Keratinocyte (primary cell): Measurements from ENCODE around the gene ZNF438. TPM values are rescaled to one million over a fixed set of nuclear protein-coding genes. Genes with fewer than 3 reads are reported as not detected.

Experiments used
- DNase-seq: peaks from one replicate; pipeline ENCODE4 v3.0.0-alpha.2; 2011; ENCODE audit warnings: low read depth, missing footprints, low spot score
- FAIRE-seq: peaks from 2 replicates; lab custom pipeline; 2011; peaks lifted over from hg19 to GRCh38; lab: Jason Lieb, UNC
- H2AFZ ChIP-seq: 2 replicates; pipeline ENCODE4 v1.6.0; 2012; ENCODE audit warnings: low read length, control low read depth, inconsistent platforms; ENCODE audit not compliant: control insufficient read depth
- H3K27ac ChIP-seq: 2 replicates; pipeline ENCODE4 v1.5.1; 2011; ENCODE audit warnings: low read length; ENCODE audit not compliant: control insufficient read depth, insufficient read depth
- H3K27me3 ChIP-seq: 3 replicates; pipeline ENCODE4 v1.6.0; 2011; ENCODE audit warnings: low read length; ENCODE audit not compliant: control insufficient read depth, insufficient read depth; ENCODE audit errors: extremely low read depth
- H3K36me3 ChIP-seq, 2 experiments: 2 replicates in 1 of 2; 3 replicates in 1 of 2; pipeline ENCODE4 v1.5.1; 2011; ENCODE audit warnings: low read length in 2 of 2, mild to moderate bottlenecking in 1 of 2; ENCODE audit not compliant: control insufficient read depth in 2 of 2, insufficient read depth in 2 of 2; ENCODE audit errors: extremely low read depth in 1 of 2
- H3K4me1 ChIP-seq: 3 replicates; pipeline ENCODE4 v1.5.1; 2011; ENCODE audit warnings: low read length; ENCODE audit not compliant: control insufficient read depth, insufficient read depth; ENCODE audit errors: extremely low read depth
- H3K4me2 ChIP-seq: 3 replicates; pipeline ENCODE4 v1.6.0; 2011; ENCODE audit warnings: low read depth, low read length; ENCODE audit not compliant: control insufficient read depth, insufficient read depth; ENCODE audit errors: extremely low read depth
- H3K4me3 ChIP-seq, 3 experiments: fragments of 200-600 bp in 1 of 3; sonication (generic) in 1 of 3; 2 replicates in 2 of 3; 3 replicates in 1 of 3; pipeline ENCODE4 v1.5.1; 2011 to 2016; ENCODE audit warnings: low read length in 3 of 3, mild to moderate bottlenecking in 3 of 3, control low read depth in 2 of 3, inconsistent platforms in 1 of 3, low read depth in 1 of 3, mixed read lengths in 1 of 3, mixed run types in 1 of 3, moderate library complexity in 1 of 3; ENCODE audit not compliant: control insufficient read depth in 2 of 3, insufficient read depth in 2 of 3; ENCODE audit errors: extremely low read depth in 1 of 3
- H3K79me2 ChIP-seq: 2 replicates; pipeline ENCODE4 v1.6.0; 2012; ENCODE audit warnings: low read length; ENCODE audit not compliant: control insufficient read depth, insufficient read depth
- H3K9ac ChIP-seq: 3 replicates; pipeline ENCODE4 v1.6.0; 2011; ENCODE audit warnings: low read length; ENCODE audit not compliant: control insufficient read depth, insufficient read depth; ENCODE audit errors: extremely low read depth
- H3K9me1 ChIP-seq: 3 replicates; pipeline ENCODE4 v1.6.0; 2011; ENCODE audit warnings: low read length; ENCODE audit not compliant: control insufficient read depth, insufficient read depth; ENCODE audit errors: extremely low read depth
- H3K9me3 ChIP-seq: 2 replicates; pipeline ENCODE4 v1.5.1; 2012; ENCODE audit warnings: low read depth, low read length; ENCODE audit not compliant: control insufficient read depth
- H4K20me1 ChIP-seq: 3 replicates; pipeline ENCODE4 v1.6.0; 2011; ENCODE audit warnings: low read length; ENCODE audit not compliant: control insufficient read depth, insufficient read depth; ENCODE audit errors: extremely low read depth
- CTCF ChIP-seq, 3 experiments: IDR thresholded peaks in 1 of 3; conservative IDR thresholded peaks in 1 of 3; optimal IDR thresholded peaks in 1 of 3; 2 replicates in 2 of 3; 3 replicates in 1 of 3; pipeline versions ENCODE3 to v1.5.1; 2011; ENCODE audit warnings: low read length in 3 of 3, mild to moderate bottlenecking in 3 of 3, moderate library complexity in 2 of 3, control low read depth in 1 of 3, inconsistent platforms in 1 of 3; ENCODE audit not compliant: insufficient read depth in 2 of 3; ENCODE audit errors: extremely low read depth in 1 of 3
- EZH2 ChIP-seq: IDR thresholded peaks from one replicate; pipeline ENCODE4 v1.6.1; 2012; ENCODE audit warnings: inconsistent platforms, mild to moderate bottlenecking, low read length, moderate library complexity
- dilution Hi-C: fragments of 300-500 bp; cut with MboI; formaldehyde crosslinking; loops from one replicate; pipeline ENCODE4 v1.7.0; 2020; ENCODE audit warnings: low sequenced_read_pairs; ENCODE audit not compliant: extremely low pct_ligation_motif_present
- polyA plus RNA-seq, 5 experiments: library from polyadenylated mRNA; depleted of rRNA in 3 of 5; stranded (reverse) in 3 of 5; stranded (forward) in 1 of 5; unstranded in 1 of 5; fragments of >200 nt; gene quantifications; 1 replicate in 1 of 5; 2 replicates in 3 of 5; 3 replicates in 1 of 5; pipeline versions ENCODE4 v1.2.1 to v1.2.3, GENCODE V29; 2011 to 2012; ENCODE audit warnings: missing spikeins in 2 of 5, low read depth in 1 of 5, low replicate concordance in 1 of 5

The ZNF438 gene
- polyA plus RNA-seq, 1 donor (not counting 4 experiments of a cell fraction or from before 2014, with no cell fraction given): 2.8 TPM

GRCh38 chr10:31004611-31005193 lies 27.0 kb downstream of the ZNF438 start:
- Histone ChIP-seq H3K9me3 (no peaks in the 10 kb centered on the region), H3K27me3 (no peaks in the 10 kb centered on the region), H4K20me1 (no peaks in the 10 kb centered on the region), H3K4me3 (peak overlapping the region in 1 of 3 experiments; percentile 7), H3K27ac (peak overlapping the region; percentile 40), H3K4me2 (peak overlapping the region; percentile 37), H3K4me1 (peaks cover 16% of the 10 kb centered on the region), H3K79me2 (no peaks in the 10 kb centered on the region), H3K9ac (no peak overlapping the region), H2AFZ (peak overlapping the region; percentile 6), H3K9me1 (no peaks in the 10 kb centered on the region), H3K36me3 (no peaks in the 10 kb centered on the region)
- FAIRE-seq (peak; percentile 70), DNase-seq (no peak)
- TF ChIP-seq CTCF (optimal IDR thresholded peaks at IDR 0.05 in 1 of 3, IDR thresholded peaks at IDR 0.05 in 1 of 3, conservative IDR thresholded peaks at IDR 0.05 in 1 of 3; ENCODE audit: extremely low read depth in 1 of 3, insufficient read depth in 2 of 3, low read length in 3 of 3) (no peak), EZH2 (no peak)
- dilution Hi-C loops: no loop called here

GRCh38 chr10:31001740-31002139 lies 29.9 kb downstream of the ZNF438 start:
- no peak for FAIRE-seq
- TF ChIP-seq EZH2 (no peak), CTCF (optimal IDR thresholded peaks at IDR 0.05 in 1 of 3, IDR thresholded peaks at IDR 0.05 in 1 of 3, conservative IDR thresholded peaks at IDR 0.05 in 1 of 3; ENCODE audit: extremely low read depth in 1 of 3, insufficient read depth in 2 of 3, low read length in 3 of 3) (no peak)

More at GRCh38 chr10:31001740-31002139, 29.9 kb downstream of the ZNF438 start:
- DNase-seq: no peak
- Histone ChIP-seq H3K4me2 (no peak overlapping the region), H3K4me3 (no peak overlapping the region), H3K9me3 (no peaks in the 10 kb centered on the region), H3K79me2 (no peaks in the 10 kb centered on the region), H3K4me1 (peaks cover 17% of the 10 kb centered on the region), H4K20me1 (no peaks in the 10 kb centered on the region), H2AFZ (no peak overlapping the region), H3K27me3 (no peaks in the 10 kb centered on the region), H3K36me3 (no peaks in the 10 kb centered on the region), H3K27ac (no peak overlapping the region), H3K9me1 (no peaks in the 10 kb centered on the region), H3K9ac (no peak overlapping the region)
- dilution Hi-C loops: no loop called here
